WERI-Rb-1 (cell line): ENCODE data around the gene SRGAP3.

Source experiments
- DNase-seq: peaks from one replicate; pipeline ENCODE4 v3.0.0-alpha.2; 2020
- H3K27ac ChIP-seq: fragments of 250-450 bp; sonication (Bioruptor Pico); 2 replicates; pipeline ENCODE4 v1.5.1; 2020; ENCODE audit warnings: mild to moderate bottlenecking, moderate library complexity
- H3K27me3 ChIP-seq: fragments of 250-450 bp; sonication (Bioruptor Pico); 2 replicates; pipeline ENCODE4 v1.5.1; 2021; ENCODE audit warnings: mild to moderate bottlenecking, low read depth, moderate library complexity; ENCODE audit not compliant: insufficient read depth, severe bottlenecking
- H3K36me3 ChIP-seq: fragments of 250-450 bp; sonication (Bioruptor Pico); 2 replicates; pipeline ENCODE4 v1.5.1; 2020; ENCODE audit warnings: mild to moderate bottlenecking, moderate library complexity
- H3K4me3 ChIP-seq: 2 replicates; pipeline ENCODE4 v1.5.1; 2011; ENCODE audit warnings: low read depth, mild to moderate bottlenecking, control low read depth, low read length
- H3K9me3 ChIP-seq: fragments of 250-450 bp; sonication (Bioruptor Pico); 2 replicates; pipeline ENCODE4 v1.5.1; 2021; ENCODE audit warnings: mild to moderate bottlenecking, moderate library complexity; ENCODE audit not compliant: severe bottlenecking
- TF ChIP-seq, protein P1 (sequence below): IDR thresholded peaks from 2 replicates; pipeline ENCODE4 v1.5.1; 2011; ENCODE audit warnings: low read depth, mild to moderate bottlenecking, control low read depth, inconsistent platforms, low read length

Gene SRGAP3

DNA sequence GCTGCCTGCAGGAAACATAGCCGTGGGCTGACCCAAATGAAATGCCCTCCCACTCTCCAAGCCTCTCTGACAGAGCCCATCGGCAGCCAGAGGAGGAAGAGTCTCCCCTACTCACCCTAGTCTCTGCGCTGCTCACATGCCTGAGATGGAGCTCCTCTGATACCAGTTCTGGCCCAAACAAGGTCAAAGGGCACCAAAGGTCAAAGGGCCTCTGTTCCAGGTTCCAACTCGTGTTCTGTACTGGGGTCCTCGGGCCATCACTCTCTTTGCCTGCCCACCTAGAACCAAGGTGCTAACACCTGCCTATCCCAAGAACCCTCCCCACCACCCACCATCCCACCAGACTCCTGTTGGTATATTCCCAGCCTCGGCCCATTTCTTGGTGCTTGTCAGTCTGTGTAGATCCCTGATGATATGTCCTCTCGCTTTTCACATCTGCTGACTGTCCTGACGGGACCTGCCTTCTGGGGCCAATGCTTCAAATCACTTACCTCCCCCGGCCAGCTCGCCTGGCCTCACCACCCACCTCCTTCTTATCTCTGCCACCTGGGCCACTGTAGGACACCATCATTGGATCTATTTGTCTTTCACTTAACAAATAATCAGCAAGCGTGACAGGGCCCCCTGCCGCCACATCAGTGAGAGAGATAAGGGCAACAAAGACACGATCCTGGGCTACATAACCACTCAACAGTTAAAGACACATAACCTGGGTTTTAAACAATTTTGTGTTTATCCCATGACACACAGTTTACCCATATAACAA, 90.4 kb downstream of the SRGAP3 start:
- TF ChIP-seq, protein P1, sequence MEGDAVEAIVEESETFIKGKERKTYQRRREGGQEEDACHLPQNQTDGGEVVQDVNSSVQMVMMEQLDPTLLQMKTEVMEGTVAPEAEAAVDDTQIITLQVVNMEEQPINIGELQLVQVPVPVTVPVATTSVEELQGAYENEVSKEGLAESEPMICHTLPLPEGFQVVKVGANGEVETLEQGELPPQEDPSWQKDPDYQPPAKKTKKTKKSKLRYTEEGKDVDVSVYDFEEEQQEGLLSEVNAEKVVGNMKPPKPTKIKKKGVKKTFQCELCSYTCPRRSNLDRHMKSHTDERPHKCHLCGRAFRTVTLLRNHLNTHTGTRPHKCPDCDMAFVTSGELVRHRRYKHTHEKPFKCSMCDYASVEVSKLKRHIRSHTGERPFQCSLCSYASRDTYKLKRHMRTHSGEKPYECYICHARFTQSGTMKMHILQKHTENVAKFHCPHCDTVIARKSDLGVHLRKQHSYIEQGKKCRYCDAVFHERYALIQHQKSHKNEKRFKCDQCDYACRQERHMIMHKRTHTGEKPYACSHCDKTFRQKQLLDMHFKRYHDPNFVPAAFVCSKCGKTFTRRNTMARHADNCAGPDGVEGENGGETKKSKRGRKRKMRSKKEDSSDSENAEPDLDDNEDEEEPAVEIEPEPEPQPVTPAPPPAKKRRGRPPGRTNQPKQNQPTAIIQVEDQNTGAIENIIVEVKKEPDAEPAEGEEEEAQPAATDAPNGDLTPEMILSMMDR = no peak
- Histone ChIP-seq H3K36me3 (no peaks in the 10 kb centered on the region), H3K4me3 (no peak overlapping the region), H3K27me3 (no peaks in the 10 kb centered on the region), H3K27ac (no peak overlapping the region), H3K9me3 (no peaks in the 10 kb centered on the region)
- DNase-seq = peak; percentile 57

DNA sequence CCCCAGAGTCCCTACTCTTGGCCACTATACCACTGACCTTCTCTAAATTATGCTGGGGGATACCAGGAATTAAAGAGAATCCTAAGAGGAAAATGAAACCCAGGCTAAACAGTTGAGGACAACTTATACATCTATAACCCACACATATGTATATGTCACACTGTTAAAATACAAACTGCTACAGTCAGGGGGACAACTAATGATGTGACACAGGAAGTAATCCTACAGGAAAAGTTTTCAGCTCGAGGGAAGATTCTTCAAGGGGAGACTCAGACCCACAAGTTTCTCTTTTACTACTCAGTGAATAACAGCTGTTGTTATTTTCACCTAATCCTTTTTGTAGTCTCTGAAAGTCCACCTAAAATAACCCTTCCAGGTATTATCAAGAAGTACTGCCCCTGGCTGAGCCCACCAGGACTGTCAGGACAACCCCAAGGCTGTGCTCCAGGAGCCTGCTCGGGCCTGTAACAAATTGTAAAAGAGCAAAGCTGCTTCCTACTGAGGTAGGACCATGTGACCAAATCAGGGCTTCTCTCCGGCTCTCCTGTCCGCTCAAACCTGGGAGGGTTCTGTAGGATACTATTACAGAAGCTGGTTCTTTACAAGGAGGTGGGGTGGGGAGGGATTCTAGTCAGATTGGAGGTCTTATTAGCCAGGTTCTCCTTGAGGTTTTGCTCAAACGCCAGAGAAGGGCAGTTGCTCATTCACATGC, 91.6 kb downstream of the SRGAP3 start:
- H3K27ac ChIP-seq = no peak overlapping the region
- H3K4me3 ChIP-seq = no peak overlapping the region
- H3K9me3 ChIP-seq = no peaks in the 10 kb centered on the region
- TF ChIP-seq, protein P1 = no peak
- DNase-seq = no peak
- H3K36me3 ChIP-seq = no peaks in the 10 kb centered on the region
- H3K27me3 ChIP-seq = no peaks in the 10 kb centered on the region

DNA sequence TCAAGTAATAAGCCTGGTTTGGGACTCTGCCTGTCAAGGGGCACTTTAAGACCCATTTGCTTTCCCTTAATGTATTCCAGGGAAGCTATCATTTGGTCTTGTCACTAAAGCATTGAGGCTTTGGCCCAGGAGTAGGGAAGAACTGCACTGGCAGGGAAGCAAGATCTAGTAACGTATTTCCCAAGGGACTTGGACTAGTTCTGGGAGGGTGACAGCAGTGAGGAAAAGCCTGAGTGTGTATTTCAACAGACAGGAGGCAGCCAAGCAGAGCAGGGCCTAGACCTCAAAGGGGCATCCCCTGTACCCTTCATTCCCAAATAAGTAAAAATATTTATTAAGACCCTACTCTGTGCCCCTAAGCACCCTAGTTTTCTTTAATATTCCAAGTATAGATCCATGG, 92.8 kb downstream of the SRGAP3 start:
- no peaks in the 10 kb centered on the region for H3K36me3 ChIP-seq
- no peaks in the 10 kb centered on the region for H3K9me3 ChIP-seq
- DNase-seq = no peak
- no peak overlapping the region for H3K27ac ChIP-seq
- H3K27me3 ChIP-seq = no peaks in the 10 kb centered on the region
- H3K4me3 ChIP-seq = no peak overlapping the region
- TF ChIP-seq, protein P1 = no peak

DNA sequence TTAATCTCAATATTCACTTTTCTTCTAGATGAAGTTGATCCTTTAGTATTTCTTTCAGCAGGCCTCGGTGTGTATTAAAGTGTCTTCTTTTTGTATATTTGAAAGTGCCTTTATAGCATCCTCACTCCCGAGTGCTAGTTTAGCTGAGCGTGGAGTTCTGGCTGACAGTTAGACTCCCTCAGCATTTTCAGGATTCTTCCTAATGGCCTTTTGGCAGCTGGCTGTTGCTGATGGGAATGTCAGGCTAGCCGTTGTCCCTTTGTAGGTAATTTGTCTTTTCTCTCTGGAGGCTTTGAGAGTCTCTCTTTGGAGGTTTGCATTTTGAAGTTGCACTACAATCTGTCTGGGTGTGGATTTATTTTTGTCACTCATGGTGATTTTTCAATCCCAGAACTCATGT, 94.4 kb downstream of the SRGAP3 start:
- Histone ChIP-seq H3K36me3 (no peaks in the 10 kb centered on the region), H3K9me3 (peaks cover 5% of the 10 kb centered on the region), H3K27me3 (no peaks in the 10 kb centered on the region), H3K27ac (no peak overlapping the region), H3K4me3 (no peak overlapping the region)
- DNase-seq = no peak
- TF ChIP-seq, protein P1 = no peak

DNA sequence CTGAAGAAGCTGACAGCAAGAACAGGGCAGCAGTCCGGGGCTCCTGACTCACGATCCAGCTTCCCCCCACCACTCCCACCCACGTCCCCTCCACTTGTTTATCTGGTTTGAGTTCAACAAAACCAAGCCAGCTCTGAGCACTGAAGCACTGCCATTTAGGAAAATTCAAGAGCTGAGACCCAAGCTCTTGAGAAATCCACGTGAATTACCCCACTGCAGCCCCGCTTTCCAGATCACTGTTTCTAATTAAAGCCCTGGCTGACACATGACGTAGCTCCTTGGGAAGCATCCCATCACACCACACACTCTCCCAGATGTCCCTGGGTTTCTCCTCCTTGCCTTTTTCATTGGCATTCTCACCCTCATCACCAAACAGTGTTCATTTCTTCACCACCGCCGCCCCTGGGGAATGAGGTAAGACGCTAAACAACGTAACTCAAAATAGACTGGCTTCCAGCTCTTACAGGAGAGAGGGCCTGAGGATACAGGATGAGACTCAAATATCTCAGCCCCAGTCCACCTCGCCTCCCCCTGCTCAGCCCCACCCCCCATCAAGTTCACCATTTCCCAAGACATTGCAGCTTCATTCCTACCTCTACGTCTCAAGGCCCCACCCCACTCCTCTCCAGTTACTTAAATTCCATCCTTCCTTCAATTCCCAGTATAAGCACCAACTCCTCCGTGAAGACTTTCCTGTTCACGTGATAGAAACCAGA, 95.4 kb downstream of the SRGAP3 start:
- Histone ChIP-seq H3K9me3 (peaks cover 5% of the 10 kb centered on the region), H3K27ac (no peak overlapping the region), H3K27me3 (no peaks in the 10 kb centered on the region), H3K36me3 (no peaks in the 10 kb centered on the region), H3K4me3 (no peak overlapping the region)
- TF ChIP-seq, protein P1 = no peak
- DNase-seq = no peak
